ENCODE results near the gene PIKFYVE. TPM values are rescaled to one million over a fixed set of nuclear protein-coding genes. Genes with fewer than 3 reads are reported as not detected.
"Not testable (repeated sequence)": the region's sequence is repeated elsewhere in the genome, so short reads cannot be mapped to it uniquely, and the experiment has no call there.

PIKFYVE gene
- total and polyA plus RNA-seq, 4 experiments from 2014 or later, result 3.3 to 45.8 (median 26.4) TPM

GRCh38 chr2:208384637-208385036 lies 118.6 kb downstream of the PIKFYVE start:
- no peaks in the 10 kb centered on the region for H3K4me1 ChIP-seq (ENCODE audit: insufficient read depth, low read length)
- no peaks in the 10 kb centered on the region for H3K36me3 ChIP-seq (ENCODE audit: insufficient read depth, low read length)
- no peak overlapping the region for H3K27ac ChIP-seq (ENCODE audit: low read depth, low read length)
- H3K27me3 ChIP-seq (ENCODE audit: insufficient read depth, low read length), result no peaks in the 10 kb centered on the region
- H3K9me3 ChIP-seq (ENCODE audit: control insufficient read depth in 1 of 2, low read length in 2 of 2), result no peaks in the 10 kb centered on the region
- no peak overlapping the region for H3K27ac Mint-ChIP-seq
- POLR2A ChIA-PET (ENCODE audit: partially characterized antibody), result no interaction called here
- intact Hi-C loops (cut with micrococcal nuclease), result no loop called here
- H3K27me3 Mint-ChIP-seq, result peaks cover 13 to 14% of the 10 kb centered on the region in 2 donors
- no peaks in the 10 kb centered on the region for H3K9me3 Mint-ChIP-seq
- H3K4me1 Mint-ChIP-seq, result no peaks in the 10 kb centered on the region
- no peak for DNase-seq
- H3K36me3 Mint-ChIP-seq, result no peaks in the 10 kb centered on the region
- CTCF ChIA-PET (ENCODE audit: partially characterized antibody), result no interaction called here
- no peak overlapping the region for H3K4me3 ChIP-seq (ENCODE audit: low read length in 2 of 2)
- no peak overlapping the region for H3K4me3 Mint-ChIP-seq

DNA sequence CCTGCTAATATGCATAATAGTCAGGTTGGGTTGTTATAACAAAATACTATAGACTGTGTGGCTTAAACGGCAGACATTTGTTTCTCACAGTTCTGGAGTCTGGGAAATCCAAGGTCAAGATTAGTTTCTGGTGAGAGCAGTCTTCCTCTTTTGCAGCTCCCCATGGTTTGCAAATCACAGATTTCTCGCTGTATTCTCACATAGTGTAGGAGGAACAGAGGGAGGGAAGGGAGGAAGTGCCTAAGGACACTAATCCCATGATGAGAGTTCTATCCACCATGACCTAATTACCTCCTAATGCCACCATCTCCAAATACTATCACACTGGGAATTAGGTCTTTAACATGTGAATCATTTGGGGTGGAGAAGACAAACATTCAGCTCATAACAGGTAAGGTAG lies 120.5 kb downstream of the PIKFYVE start:
- peaks cover 9 to 14% of the 10 kb centered on the region in 2 donors for H3K27me3 Mint-ChIP-seq

GRCh38 chr2:208389940-208390339 lies 123.9 kb downstream of the PIKFYVE start:
- peaks cover 0 to 1% of the 10 kb centered on the region in 2 donors for H3K36me3 Mint-ChIP-seq
- no peak overlapping the region for H3K4me3 ChIP-seq (ENCODE audit: low read length in 2 of 2)
- CTCF ChIA-PET (ENCODE audit: partially characterized antibody), result interaction anchor here (2.5 kb wide), 1 partner anchor 17 kb away, joined by 7 read pairs; no protein-coding TSS in a partner anchor
- intact Hi-C loops (cut with micrococcal nuclease), result no loop called here
- no peak overlapping the region for H3K27ac Mint-ChIP-seq
- H3K27me3 ChIP-seq (ENCODE audit: insufficient read depth, low read length), result no peaks in the 10 kb centered on the region
- H3K4me3 Mint-ChIP-seq, result no peak overlapping the region
- POLR2A ChIA-PET (ENCODE audit: partially characterized antibody), result no interaction called here
- no peak overlapping the region for H3K27ac ChIP-seq (ENCODE audit: low read depth, low read length)
- peaks cover 0 to 33% (median 18%) of the 10 kb centered on the region in 8 donors for H3K9me3 Mint-ChIP-seq
- peaks cover 0 to 8% of the 10 kb centered on the region in 2 donors for H3K9me3 ChIP-seq (ENCODE audit: control insufficient read depth in 1 of 2, low read length in 2 of 2)
- no peaks in the 10 kb centered on the region for H3K4me1 Mint-ChIP-seq
- no peaks in the 10 kb centered on the region for H3K4me1 ChIP-seq (ENCODE audit: insufficient read depth, low read length)
- DNase-seq, result no peak
- H3K36me3 ChIP-seq (ENCODE audit: insufficient read depth, low read length), result no peaks in the 10 kb centered on the region
- H3K27me3 Mint-ChIP-seq, result peaks cover 3% of the 10 kb centered on the region in 2 donors

More for the DNA sequence above, 120.5 kb downstream of the PIKFYVE start:
- H3K9me3 ChIP-seq (ENCODE audit: control insufficient read depth in 1 of 2, low read length in 2 of 2), result no peaks in the 10 kb centered on the region
- ChIA-PET CTCF (ENCODE audit: partially characterized antibody) (no interaction called here), POLR2A (ENCODE audit: partially characterized antibody) (no interaction called here)
- H3K4me1 ChIP-seq (ENCODE audit: insufficient read depth, low read length), result no peaks in the 10 kb centered on the region
- no peaks in the 10 kb centered on the region for H3K36me3 Mint-ChIP-seq
- no peak overlapping the region for H3K27ac Mint-ChIP-seq
- no peaks in the 10 kb centered on the region for H3K36me3 ChIP-seq (ENCODE audit: insufficient read depth, low read length)
- no peaks in the 10 kb centered on the region for H3K4me1 Mint-ChIP-seq
- H3K4me3 ChIP-seq (ENCODE audit: low read length in 2 of 2), result no peak overlapping the region
- H3K9me3 Mint-ChIP-seq, result peaks cover 0 to 4% (median 0%) of the 10 kb centered on the region in 8 donors
- no peak for DNase-seq
- H3K27me3 ChIP-seq (ENCODE audit: insufficient read depth, low read length), result no peaks in the 10 kb centered on the region
- H3K4me3 Mint-ChIP-seq, result no peak overlapping the region
- H3K27ac ChIP-seq (ENCODE audit: low read depth, low read length), result no peak overlapping the region
- intact Hi-C loops (cut with micrococcal nuclease), result no loop called here

GRCh38 chr2:208392300-208392699 lies 126.2 kb downstream of the PIKFYVE start:
- no peaks in the 10 kb centered on the region for H3K36me3 ChIP-seq (ENCODE audit: insufficient read depth, low read length)
- no peak for DNase-seq
- no peaks in the 10 kb centered on the region for H3K27me3 ChIP-seq (ENCODE audit: insufficient read depth, low read length)
- Mint-ChIP-seq H3K4me3 (no peak overlapping the region), H3K9me3 (peaks cover 0 to 43% (median 26%) of the 10 kb centered on the region in 8 donors), H3K4me1 (no peaks in the 10 kb centered on the region), H3K27ac (no peak overlapping the region), H3K36me3 (peaks cover 0 to 1% of the 10 kb centered on the region in 2 donors), H3K27me3 (peaks cover 2 to 4% of the 10 kb centered on the region in 2 donors)
- ChIA-PET POLR2A (ENCODE audit: partially characterized antibody) (no interaction called here), CTCF (ENCODE audit: partially characterized antibody) (no interaction called here)
- intact Hi-C loops (cut with micrococcal nuclease), result no loop called here
- H3K27ac ChIP-seq (ENCODE audit: low read depth, low read length), result no peak overlapping the region
- H3K9me3 ChIP-seq (ENCODE audit: control insufficient read depth in 1 of 2, low read length in 2 of 2), result peaks cover 0 to 8% of the 10 kb centered on the region in 2 donors
- no peak overlapping the region for H3K4me3 ChIP-seq (ENCODE audit: low read length in 2 of 2)
- no peaks in the 10 kb centered on the region for H3K4me1 ChIP-seq (ENCODE audit: insufficient read depth, low read length)

DNA sequence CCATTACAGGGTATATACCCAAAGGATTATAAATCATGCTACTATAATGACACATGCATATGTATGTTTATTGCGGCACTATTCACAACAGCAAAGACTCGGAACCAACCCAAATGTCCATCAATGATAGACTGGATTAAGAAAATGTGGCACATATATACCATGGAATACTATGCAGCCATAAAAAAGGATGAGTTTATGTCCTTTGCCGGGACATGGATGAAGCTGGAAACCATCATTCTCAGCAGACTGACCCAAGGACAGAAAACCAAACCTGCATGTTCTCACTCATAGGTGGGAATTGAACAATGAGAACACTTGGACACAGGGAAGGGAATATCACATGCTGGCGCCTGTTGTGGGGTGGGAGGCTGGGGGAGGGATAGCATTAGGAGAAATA lies 130.7 kb downstream of the PIKFYVE start:
- intact Hi-C loops (cut with micrococcal nuclease); H3K36me3 ChIP-seq (ENCODE audit: insufficient read depth, low read length); H3K36me3 Mint-ChIP-seq; H3K27ac Mint-ChIP-seq; H3K4me1 ChIP-seq (ENCODE audit: insufficient read depth, low read length); H3K27me3 ChIP-seq (ENCODE audit: insufficient read depth, low read length); H3K27ac ChIP-seq (ENCODE audit: low read depth, low read length); H3K4me3 ChIP-seq (ENCODE audit: low read length in 2 of 2); H3K4me1 Mint-ChIP-seq; H3K4me3 Mint-ChIP-seq; DNase-seq; CTCF ChIA-PET (ENCODE audit: partially characterized antibody); H3K9me3 ChIP-seq (ENCODE audit: control insufficient read depth in 1 of 2, low read length in 2 of 2); POLR2A ChIA-PET (ENCODE audit: partially characterized antibody): not testable (repeated sequence)
- Mint-ChIP-seq H3K27me3 (peaks cover 10 to 12% of the 10 kb centered on the region in 2 donors), H3K9me3 (peaks cover 0 to 37% (median 26%) of the 10 kb centered on the region in 8 donors)

DNA sequence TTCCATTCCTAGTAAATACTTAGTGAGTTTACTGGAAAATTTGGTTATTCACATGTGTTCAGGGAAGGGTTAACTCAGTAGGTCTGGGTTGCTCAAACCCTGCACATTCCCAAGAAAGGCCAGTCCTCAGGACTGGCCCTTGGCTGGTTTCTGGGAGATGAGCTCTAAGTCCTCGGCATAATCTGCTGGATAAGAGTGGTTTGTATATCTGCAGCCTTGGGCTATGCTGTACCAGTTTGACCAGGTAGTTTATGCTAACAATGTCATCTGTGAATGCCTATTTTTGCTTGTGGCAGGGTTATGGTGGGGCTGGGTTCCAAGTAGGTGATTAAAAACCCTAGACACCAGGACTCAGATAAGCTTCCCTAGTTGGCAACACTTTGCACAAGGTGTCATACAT lies 133.1 kb downstream of the PIKFYVE start:
- intact Hi-C loops (cut with micrococcal nuclease), result no loop called here

GRCh38 chr2:208406474-208407451 lies 140.7 kb downstream of the PIKFYVE start, which contains the start of gene PTH2R:
TSS of gene PTH2R (plus strand) at chr2:208406792. CDS start at chr2:208407044, 252 bp downstream.
- H3K27me3 Mint-ChIP-seq, result peaks cover 40 to 47% of the 10 kb centered on the region in 2 donors

More for the DNA sequence above, 133.1 kb downstream of the PIKFYVE start:
- Mint-ChIP-seq H3K4me1 (peaks cover 0 to 1% (median 0%) of the 10 kb centered on the region in 4 donors), H3K36me3 (peaks cover 0 to 1% of the 10 kb centered on the region in 2 donors), H3K9me3 (peaks cover 0 to 19% (median 13%) of the 10 kb centered on the region in 8 donors), H3K27ac (no peak overlapping the region), H3K27me3 (peaks cover 16 to 22% of the 10 kb centered on the region in 2 donors), H3K4me3 (no peak overlapping the region)
- ChIA-PET CTCF (ENCODE audit: partially characterized antibody) (no interaction called here), POLR2A (ENCODE audit: partially characterized antibody) (no interaction called here)
- DNase-seq, result no peak
- Histone ChIP-seq H3K27ac (ENCODE audit: low read depth, low read length) (no peak overlapping the region), H3K27me3 (ENCODE audit: insufficient read depth, low read length) (no peaks in the 10 kb centered on the region), H3K36me3 (ENCODE audit: insufficient read depth, low read length) (no peaks in the 10 kb centered on the region), H3K4me1 (ENCODE audit: insufficient read depth, low read length) (no peaks in the 10 kb centered on the region), H3K9me3 (ENCODE audit: control insufficient read depth in 1 of 2, low read length in 2 of 2) (peaks cover 0 to 3% of the 10 kb centered on the region in 2 donors), H3K4me3 (ENCODE audit: low read length in 2 of 2) (no peak overlapping the region)

More at GRCh38 chr2:208406474-208407451, 140.7 kb downstream of the PIKFYVE start, which contains the start of gene PTH2R:
- Mint-ChIP-seq H3K4me3 (peak within 1 kb of the TSS in 4 of 8 donors; percentile 17 to 60 (median 36)), H3K36me3 (no peaks in the 10 kb centered on the region), H3K9me3 (peaks cover 0 to 3% (median 0%) of the 10 kb centered on the region in 8 donors), H3K4me1 (peaks cover 0 to 13% (median 5%) of the 10 kb centered on the region in 4 donors), H3K27ac (no peak within 1 kb of the TSS)
- no peak for DNase-seq
- Histone ChIP-seq H3K4me1 (ENCODE audit: insufficient read depth, low read length) (peaks cover 8% of the 10 kb centered on the region), H3K9me3 (ENCODE audit: control insufficient read depth in 1 of 2, low read length in 2 of 2) (no peaks in the 10 kb centered on the region), H3K27me3 (ENCODE audit: insufficient read depth, low read length) (peaks cover 12% of the 10 kb centered on the region), H3K36me3 (ENCODE audit: insufficient read depth, low read length) (no peaks in the 10 kb centered on the region), H3K27ac (ENCODE audit: low read depth, low read length) (no peak within 1 kb of the TSS), H3K4me3 (ENCODE audit: low read length in 2 of 2) (no peak within 1 kb of the TSS)
- POLR2A ChIA-PET (ENCODE audit: partially characterized antibody), result no interaction called here
- intact Hi-C loops (cut with micrococcal nuclease), result no loop called here
- CTCF ChIA-PET (ENCODE audit: partially characterized antibody), result no interaction called here

All from CD4-positive, alpha-beta memory T cell (primary cell).